HCT116 (cell line): ENCODE measurements around the gene PTPRJ.

Experiments used
- CBX3 ChIP-seq: IDR thresholded peaks from 2 replicates; pipeline ENCODE4 v1.6.1; 2012; ENCODE audit warnings: low read depth
- EZH2 ChIP-seq: fragments of 200-600 bp; sonication (generic); IDR thresholded peaks from 2 replicates; pipeline ENCODE4 v1.6.1; 2017; ENCODE audit warnings: antibody characterized with exemption, mixed run types
- EZH2phosphoT487 ChIP-seq: fragments of 200-600 bp; IDR thresholded peaks from 2 replicates; pipeline ENCODE4 v1.6.1; 2018; ENCODE audit warnings: antibody characterized with exemption, borderline replicate concordance
- POLR2A ChIP-seq: IDR thresholded peaks from 2 replicates; pipeline ENCODE4 v1.7.0; 2011; ENCODE audit warnings: borderline replicate concordance; ENCODE audit not compliant: insufficient read depth, insufficient read length; ENCODE audit errors: extremely low read depth
- POLR2AphosphoS5 ChIP-seq: IDR thresholded peaks from 2 replicates; pipeline ENCODE4 v1.6.1; 2011; ENCODE audit warnings: mild to moderate bottlenecking, low read depth, low read length, moderate library complexity
- SIN3A ChIP-seq: IDR thresholded peaks from 2 replicates; pipeline ENCODE4 v1.6.1; 2012; ENCODE audit warnings: low read depth
- SRF ChIP-seq: IDR thresholded peaks from 2 replicates; pipeline ENCODE4 v1.6.1; 2012; ENCODE audit warnings: low read depth
- TCF7L2 ChIP-seq: IDR thresholded peaks from 2 replicates; pipeline ENCODE4 v1.7.0; 2011; ENCODE audit warnings: borderline replicate concordance, inconsistent platforms; ENCODE audit not compliant: insufficient read depth, insufficient read length; ENCODE audit errors: extremely low read depth
- ZFX ChIP-seq: fragments of 450-650 bp; IDR thresholded peaks from 2 replicates; pipeline ENCODE4 v1.6.1; 2017
- ZNF274 ChIP-seq: fragments of 200-500 bp; sonication (Bioruptor generic); IDR thresholded peaks from 2 replicates; pipeline ENCODE4 v1.6.1; 2014; ENCODE audit warnings: mild to moderate bottlenecking, low read depth, low read length, inconsistent platforms
- TF ChIP-seq, protein P1 (sequence below): IDR thresholded peaks from 2 replicates; pipeline ENCODE4 v1.6.1; 2011; ENCODE audit warnings: mild to moderate bottlenecking, low read length, moderate library complexity; ENCODE audit not compliant: insufficient replicate concordance; ENCODE audit errors: extremely low read depth
- TF ChIP-seq, protein P2 (sequence below), 3 experiments: fragments of 200-600 bp in 1 of 3; sonication (generic) in 1 of 3; IDR thresholded peaks in 2 of 3; conservative IDR thresholded peaks in 1 of 3; 2 replicates each; pipeline ENCODE4 v1.5.1; 2012 to 2017; ENCODE audit warnings: low read depth in 2 of 3, low read length in 2 of 3, antibody characterized with exemption in 1 of 3, borderline replicate concordance in 1 of 3, control low read depth in 1 of 3, mild to moderate bottlenecking in 1 of 3, mixed read lengths in 1 of 3, mixed run types in 1 of 3, moderate library complexity in 1 of 3; ENCODE audit not compliant: insufficient read depth in 1 of 3
- TF ChIP-seq, protein P3 (sequence below): IDR thresholded peaks from 2 replicates; pipeline ENCODE4 v1.6.1; 2012

DNA sequence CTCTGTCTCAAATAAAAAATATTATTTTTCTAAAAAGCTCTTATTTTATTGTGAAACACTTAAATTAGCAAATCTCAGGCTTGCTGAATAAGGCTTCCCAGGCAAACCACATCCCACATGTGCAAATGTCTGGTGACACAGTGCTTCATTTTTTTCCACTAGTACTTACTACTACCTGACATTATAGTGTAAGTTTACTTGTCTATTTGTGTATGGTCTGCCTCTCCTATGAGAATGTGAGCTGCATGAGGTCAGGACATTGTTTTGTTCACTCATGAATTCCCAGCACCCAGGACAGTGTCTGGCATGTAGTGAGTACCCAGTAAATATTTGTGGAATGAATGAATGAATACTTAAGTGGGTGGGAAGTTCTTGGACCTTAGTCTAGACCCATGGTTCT is 103.1 kb downstream of the PTPRJ start:
- TF ChIP-seq, protein P1, sequence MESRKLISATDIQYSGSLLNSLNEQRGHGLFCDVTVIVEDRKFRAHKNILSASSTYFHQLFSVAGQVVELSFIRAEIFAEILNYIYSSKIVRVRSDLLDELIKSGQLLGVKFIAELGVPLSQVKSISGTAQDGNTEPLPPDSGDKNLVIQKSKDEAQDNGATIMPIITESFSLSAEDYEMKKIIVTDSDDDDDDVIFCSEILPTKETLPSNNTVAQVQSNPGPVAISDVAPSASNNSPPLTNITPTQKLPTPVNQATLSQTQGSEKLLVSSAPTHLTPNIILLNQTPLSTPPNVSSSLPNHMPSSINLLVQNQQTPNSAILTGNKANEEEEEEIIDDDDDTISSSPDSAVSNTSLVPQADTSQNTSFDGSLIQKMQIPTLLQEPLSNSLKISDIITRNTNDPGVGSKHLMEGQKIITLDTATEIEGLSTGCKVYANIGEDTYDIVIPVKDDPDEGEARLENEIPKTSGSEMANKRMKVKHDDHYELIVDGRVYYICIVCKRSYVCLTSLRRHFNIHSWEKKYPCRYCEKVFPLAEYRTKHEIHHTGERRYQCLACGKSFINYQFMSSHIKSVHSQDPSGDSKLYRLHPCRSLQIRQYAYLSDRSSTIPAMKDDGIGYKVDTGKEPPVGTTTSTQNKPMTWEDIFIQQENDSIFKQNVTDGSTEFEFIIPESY, result no peak
- TF ChIP-seq, protein P2, sequence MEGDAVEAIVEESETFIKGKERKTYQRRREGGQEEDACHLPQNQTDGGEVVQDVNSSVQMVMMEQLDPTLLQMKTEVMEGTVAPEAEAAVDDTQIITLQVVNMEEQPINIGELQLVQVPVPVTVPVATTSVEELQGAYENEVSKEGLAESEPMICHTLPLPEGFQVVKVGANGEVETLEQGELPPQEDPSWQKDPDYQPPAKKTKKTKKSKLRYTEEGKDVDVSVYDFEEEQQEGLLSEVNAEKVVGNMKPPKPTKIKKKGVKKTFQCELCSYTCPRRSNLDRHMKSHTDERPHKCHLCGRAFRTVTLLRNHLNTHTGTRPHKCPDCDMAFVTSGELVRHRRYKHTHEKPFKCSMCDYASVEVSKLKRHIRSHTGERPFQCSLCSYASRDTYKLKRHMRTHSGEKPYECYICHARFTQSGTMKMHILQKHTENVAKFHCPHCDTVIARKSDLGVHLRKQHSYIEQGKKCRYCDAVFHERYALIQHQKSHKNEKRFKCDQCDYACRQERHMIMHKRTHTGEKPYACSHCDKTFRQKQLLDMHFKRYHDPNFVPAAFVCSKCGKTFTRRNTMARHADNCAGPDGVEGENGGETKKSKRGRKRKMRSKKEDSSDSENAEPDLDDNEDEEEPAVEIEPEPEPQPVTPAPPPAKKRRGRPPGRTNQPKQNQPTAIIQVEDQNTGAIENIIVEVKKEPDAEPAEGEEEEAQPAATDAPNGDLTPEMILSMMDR (IDR thresholded peaks at IDR 0.05 in 2 of 3, conservative IDR thresholded peaks at IDR 0.05 in 1 of 3; ENCODE audit: borderline replicate concordance in 1 of 3, insufficient read depth in 1 of 3, low read depth in 2 of 3, low read length in 2 of 3), result no peak
- TF ChIP-seq EZH2, result no peak
- TF ChIP-seq POLR2A, result no peak
- TF ChIP-seq ZNF274, result no peak
- no peak for TF ChIP-seq EZH2phosphoT487
- no peak for TF ChIP-seq POLR2AphosphoS5
- TF ChIP-seq CBX3, result no peak
- no peak for TF ChIP-seq SIN3A
- no peak for TF ChIP-seq TCF7L2
- TF ChIP-seq, protein P3, sequence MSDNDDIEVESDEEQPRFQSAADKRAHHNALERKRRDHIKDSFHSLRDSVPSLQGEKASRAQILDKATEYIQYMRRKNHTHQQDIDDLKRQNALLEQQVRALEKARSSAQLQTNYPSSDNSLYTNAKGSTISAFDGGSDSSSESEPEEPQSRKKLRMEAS, result no peak
- no peak for TF ChIP-seq ZFX
- no peak for TF ChIP-seq SRF
